ENCODE measurements around the gene ZNF423.
"Not testable (repeated sequence)": the region's sequence is repeated elsewhere in the genome, so short reads cannot be mapped to it uniquely, and the experiment has no call there.

ZNF423 gene

GRCh38 chr16:49884033-49885015, 28.4 kb upstream of the ZNF423 start:
- Histone ChIP-seq H3K9me3 (replicated peaks; ENCODE audit: low read length) (no peaks in the 10 kb centered on the region), H3K27me3 (ENCODE audit: control insufficient read depth, insufficient read depth, low read length) (peaks cover 21% of the 10 kb centered on the region), H3K4me3 (ENCODE audit: low read length) (no peak overlapping the region), H3K36me3 (ENCODE audit: insufficient read depth, low read length) (no peaks in the 10 kb centered on the region), H3K9ac (ENCODE audit: low read depth, low read length) (no peak overlapping the region), H3K4me2 (ENCODE audit: low read length) (no peak overlapping the region), H3K4me1 (ENCODE audit: control insufficient read depth, insufficient read depth, low read length) (no peaks in the 10 kb centered on the region)

- Histone ChIP-seq H3K9me3 (replicated peaks; ENCODE audit: low read length) (no peaks in the 10 kb centered on the region), H3K4me3 (ENCODE audit: low read length) (no peak overlapping the region), H3K36me3 (ENCODE audit: insufficient read depth, low read length) (no peaks in the 10 kb centered on the region), H3K4me2 (ENCODE audit: low read length) (no peak overlapping the region), H3K4me1 (ENCODE audit: control insufficient read depth, insufficient read depth, low read length) (no peaks in the 10 kb centered on the region), H3K27me3 (ENCODE audit: control insufficient read depth, insufficient read depth, low read length) (peaks cover 25% of the 10 kb centered on the region), H3K9ac (ENCODE audit: low read depth, low read length) (no peak overlapping the region)
Measured at GRCh38 chr16:49883076-49884014, 27.4 kb upstream of the ZNF423 start.

GRCh38 chr16:49881890-49882289, 26.0 kb upstream of the ZNF423 start:
- Histone ChIP-seq H3K9ac (ENCODE audit: low read depth, low read length) (no peak overlapping the region), H3K36me3 (ENCODE audit: insufficient read depth, low read length) (no peaks in the 10 kb centered on the region), H3K9me3 (replicated peaks; ENCODE audit: low read length) (no peaks in the 10 kb centered on the region), H3K4me1 (ENCODE audit: control insufficient read depth, insufficient read depth, low read length) (no peaks in the 10 kb centered on the region), H3K27me3 (ENCODE audit: control insufficient read depth, insufficient read depth, low read length) (peaks cover 28% of the 10 kb centered on the region), H3K4me3 (ENCODE audit: low read length) (no peak overlapping the region), H3K4me2 (ENCODE audit: low read length) (no peak overlapping the region)

- not testable (repeated sequence) for H3K4me3 ChIP-seq (ENCODE audit: low read length); H3K9ac ChIP-seq (ENCODE audit: low read depth, low read length); H3K9me3 ChIP-seq (replicated peaks; ENCODE audit: low read length); H3K36me3 ChIP-seq (ENCODE audit: insufficient read depth, low read length); H3K4me2 ChIP-seq (ENCODE audit: low read length); H3K4me1 ChIP-seq (ENCODE audit: control insufficient read depth, insufficient read depth, low read length)
- H3K27me3 ChIP-seq (ENCODE audit: control insufficient read depth, insufficient read depth, low read length): peaks cover 44% of the 10 kb centered on the region
Measured at GRCh38 chr16:49878540-49878939, 22.6 kb upstream of the ZNF423 start.

GRCh38 chr16:49876716-49877129, 20.8 kb upstream of the ZNF423 start:
- Histone ChIP-seq H3K9me3 (replicated peaks; ENCODE audit: low read length) (no peaks in the 10 kb centered on the region), H3K4me2 (ENCODE audit: low read length) (no peak overlapping the region), H3K27me3 (ENCODE audit: control insufficient read depth, insufficient read depth, low read length) (peaks cover 47% of the 10 kb centered on the region), H3K4me3 (ENCODE audit: low read length) (no peak overlapping the region), H3K36me3 (ENCODE audit: insufficient read depth, low read length) (no peaks in the 10 kb centered on the region), H3K9ac (ENCODE audit: low read depth, low read length) (no peak overlapping the region), H3K4me1 (ENCODE audit: control insufficient read depth, insufficient read depth, low read length) (no peaks in the 10 kb centered on the region)

- H3K4me2 ChIP-seq (ENCODE audit: low read length): no peak overlapping the region
- H3K36me3 ChIP-seq (ENCODE audit: insufficient read depth, low read length): no peaks in the 10 kb centered on the region
- peaks cover 51% of the 10 kb centered on the region for H3K27me3 ChIP-seq (ENCODE audit: control insufficient read depth, insufficient read depth, low read length)
- no peak overlapping the region for H3K9ac ChIP-seq (ENCODE audit: low read depth, low read length)
- H3K4me1 ChIP-seq (ENCODE audit: control insufficient read depth, insufficient read depth, low read length): no peaks in the 10 kb centered on the region
- H3K4me3 ChIP-seq (ENCODE audit: low read length): no peak overlapping the region
- no peaks in the 10 kb centered on the region for H3K9me3 ChIP-seq (replicated peaks; ENCODE audit: low read length)
Measured at GRCh38 chr16:49875806-49876715, 20.1 kb upstream of the ZNF423 start.

- Histone ChIP-seq H3K27me3 (ENCODE audit: control insufficient read depth, insufficient read depth, low read length) (peaks cover 58% of the 10 kb centered on the region), H3K9me3 (replicated peaks; ENCODE audit: low read length) (no peaks in the 10 kb centered on the region), H3K4me1 (ENCODE audit: control insufficient read depth, insufficient read depth, low read length) (no peaks in the 10 kb centered on the region), H3K9ac (ENCODE audit: low read depth, low read length) (no peak overlapping the region), H3K4me3 (ENCODE audit: low read length) (no peak overlapping the region), H3K4me2 (ENCODE audit: low read length) (no peak overlapping the region), H3K36me3 (ENCODE audit: insufficient read depth, low read length) (no peaks in the 10 kb centered on the region)
Measured at GRCh38 chr16:49874613-49875237, 18.8 kb upstream of the ZNF423 start.

- not testable (repeated sequence) for H3K4me1 ChIP-seq (ENCODE audit: control insufficient read depth, insufficient read depth, low read length); H3K4me2 ChIP-seq (ENCODE audit: low read length); H3K4me3 ChIP-seq (ENCODE audit: low read length); H3K9me3 ChIP-seq (replicated peaks; ENCODE audit: low read length); H3K9ac ChIP-seq (ENCODE audit: low read depth, low read length); H3K36me3 ChIP-seq (ENCODE audit: insufficient read depth, low read length)
- peaks cover 57% of the 10 kb centered on the region for H3K27me3 ChIP-seq (ENCODE audit: control insufficient read depth, insufficient read depth, low read length)
Measured at GRCh38 chr16:49871824-49872223, 15.9 kb upstream of the ZNF423 start.

- H3K36me3 ChIP-seq (ENCODE audit: insufficient read depth, low read length): no peaks in the 10 kb centered on the region
- H3K4me3 ChIP-seq (ENCODE audit: low read length): no peak overlapping the region
- no peak overlapping the region for H3K4me2 ChIP-seq (ENCODE audit: low read length)
- no peak overlapping the region for H3K9ac ChIP-seq (ENCODE audit: low read depth, low read length)
- H3K27me3 ChIP-seq (ENCODE audit: control insufficient read depth, insufficient read depth, low read length): peaks cover 54% of the 10 kb centered on the region
- no peaks in the 10 kb centered on the region for H3K9me3 ChIP-seq (replicated peaks; ENCODE audit: low read length)
- H3K4me1 ChIP-seq (ENCODE audit: control insufficient read depth, insufficient read depth, low read length): no peaks in the 10 kb centered on the region
Measured at GRCh38 chr16:49869731-49870130, 13.8 kb upstream of the ZNF423 start.

- Histone ChIP-seq H3K4me1 (ENCODE audit: control insufficient read depth, insufficient read depth, low read length) (no peaks in the 10 kb centered on the region), H3K27me3 (ENCODE audit: control insufficient read depth, insufficient read depth, low read length) (peaks cover 61% of the 10 kb centered on the region), H3K9me3 (replicated peaks; ENCODE audit: low read length) (no peaks in the 10 kb centered on the region), H3K9ac (ENCODE audit: low read depth, low read length) (no peak overlapping the region), H3K36me3 (ENCODE audit: insufficient read depth, low read length) (no peaks in the 10 kb centered on the region), H3K4me2 (ENCODE audit: low read length) (no peak overlapping the region), H3K4me3 (ENCODE audit: low read length) (no peak overlapping the region)
Measured at GRCh38 chr16:49867796-49868668, 12.1 kb upstream of the ZNF423 start.

Measured in skeletal muscle satellite cell (primary cell).